SKM-1 treated with dmso at 0.1 percent for 144 hours (cell line): ENCODE measurements around the gene SNRPA1.

Source experiments
- DNase-seq: peaks from one replicate; lab custom pipeline; 2025; ENCODE audit not compliant: unreplicated experiment; lab: John Stamatoyannopoulos, UW

Gene SNRPA1

GRCh38 chr15:101264911-101265641 is 30.0 kb downstream of the SNRPA1 start:
- DNase-seq: no peak

- DNase-seq: no peak
These were observed 31.0 kb downstream of the SNRPA1 start for GRCh38 chr15:101264011-101264410.

GRCh38 chr15:101262551-101262950 is 32.5 kb downstream of the SNRPA1 start:
- DNase-seq: no peak

- DNase-seq: peak; percentile 53
These were observed 36.6 kb downstream of the SNRPA1 start for GRCh38 chr15:101258238-101259144.

- peak; percentile 46 for DNase-seq
These were observed 38.3 kb downstream of the SNRPA1 start for GRCh38 chr15:101256757-101257156.

- DNase-seq: no peak
These were observed 39.3 kb downstream of the SNRPA1 start for GRCh38 chr15:101255615-101256241.

- DNase-seq: no peak
These were observed 40.0 kb downstream of the SNRPA1 start for GRCh38 chr15:101255051-101255395.

- no peak for DNase-seq
These were observed 40.6 kb downstream of the SNRPA1 start for GRCh38 chr15:101254157-101255050.

GRCh38 chr15:101252836-101253235 is 42.2 kb downstream of the SNRPA1 start:
- no peak for DNase-seq

GRCh38 chr15:101251830-101252820 is 42.9 kb downstream of the SNRPA1 start, which contains the start of gene CHSY1:
TSS of gene CHSY1 (minus strand) at chr15:101252048. CDS start at chr15:101251456, 592 bp downstream.
- peak; percentile 85 for DNase-seq

GRCh38 chr15:101250873-101251829 is 43.9 kb downstream of the SNRPA1 start:
- DNase-seq: no peak

- DNase-seq: no peak
These were observed 44.7 kb downstream of the SNRPA1 start for GRCh38 chr15:101250341-101250831.

- DNase-seq: no peak
These were observed 46.8 kb downstream of the SNRPA1 start for GRCh38 chr15:101248274-101248673.

GRCh38 chr15:101246824-101247745 is 48.0 kb downstream of the SNRPA1 start:
- DNase-seq: no peak

- no peak for DNase-seq
These were observed 48.7 kb downstream of the SNRPA1 start for GRCh38 chr15:101246391-101246790.

- DNase-seq: no peak
These were observed 50.0 kb downstream of the SNRPA1 start for GRCh38 chr15:101244889-101245668.
